Measurements from ENCODE around the gene CSTF2. TPM values are rescaled to one million over a fixed set of nuclear protein-coding genes. Genes with fewer than 3 reads are reported as not detected.

Gene CSTF2
- total RNA-seq, 1 experiment from 2014 or later, result 19.5 TPM

DNA sequence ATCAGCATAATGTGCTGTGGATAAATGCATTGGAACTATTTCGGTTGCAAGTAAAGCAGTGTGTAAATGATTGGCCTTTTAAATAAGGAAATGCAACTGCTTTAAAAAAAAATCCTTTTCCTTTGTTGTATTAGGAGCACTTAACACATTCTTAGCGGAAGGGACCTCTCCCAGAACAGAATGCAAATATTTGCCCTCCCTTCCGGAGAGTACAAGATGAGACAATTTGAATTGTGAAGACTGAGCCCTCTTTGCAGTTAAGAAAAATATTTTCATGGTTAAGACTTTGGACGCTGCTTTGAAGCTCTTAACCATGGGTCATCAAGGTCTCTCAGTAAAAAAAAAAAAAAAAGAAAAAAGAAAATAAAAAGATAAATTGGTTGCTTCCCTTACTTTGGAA, 63.5 kb downstream of the CSTF2 start:
- H3K4me2 ChIP-seq (ENCODE audit: low read depth, low read length, poor library complexity, severe bottlenecking), result no peak overlapping the region
- H3K9ac ChIP-seq (ENCODE audit: low read length), result no peak overlapping the region
- H3K36me3 ChIP-seq (ENCODE audit: insufficient read depth, low read length), result no peaks in the 10 kb centered on the region
- H4K20me1 ChIP-seq (ENCODE audit: insufficient read depth, low read depth, low read length), result no peaks in the 10 kb centered on the region
- H3K4me1 ChIP-seq (ENCODE audit: low read length), result no peaks in the 10 kb centered on the region
- H3K79me2 ChIP-seq (ENCODE audit: low read length), result no peaks in the 10 kb centered on the region
- H3K4me3 ChIP-seq (ENCODE audit: low read length), result no peak overlapping the region
- DNase-seq, result no peak
- H2AFZ ChIP-seq (ENCODE audit: low read length), result no peak overlapping the region
- H3K27me3 ChIP-seq (ENCODE audit: low read length), result no peaks in the 10 kb centered on the region
- no peaks in the 10 kb centered on the region for H3K9me2 ChIP-seq (replicated peaks; ENCODE audit: insufficient read depth, low read length)
- H3K27ac ChIP-seq (ENCODE audit: low read length), result no peak overlapping the region
- H3K9me3 ChIP-seq (ENCODE audit: low read length), result no peaks in the 10 kb centered on the region

Small RNAs within 50 kb of the gene (small RNA-seq; reads per million reads assigned to genes)
- 0.20 reads per million for gene RF00411

Other genes with a start within 250 kb of the CSTF2 start
- not detected in 2 replicates for gene TNMD, start 235.5 kb upstream of the CSTF2 start, total RNA-seq (2014; rRNA removed; shearing (Covaris generic); ENCODE audit: low replicate concordance)
- not detected in 2 replicates for gene TSPAN6, start 183.6 kb upstream of the CSTF2 start, total RNA-seq (2014; rRNA removed; shearing (Covaris generic); ENCODE audit: low replicate concordance)
- not detected in 2 replicates for gene SRPX2, start 176.2 kb upstream of the CSTF2 start, total RNA-seq (2014; rRNA removed; shearing (Covaris generic); ENCODE audit: low replicate concordance)
- 0.30 and 1.2 TPM in 2 replicates for gene SYTL4, start 88.3 kb upstream of the CSTF2 start, total RNA-seq (2014; rRNA removed; shearing (Covaris generic); ENCODE audit: low replicate concordance)
- not detected in 2 replicates for gene NOX1, start 54.0 kb downstream of the CSTF2 start, total RNA-seq (2014; rRNA removed; shearing (Covaris generic); ENCODE audit: low replicate concordance)
- gene XKRX, start 108.5 kb downstream of the CSTF2 start, total RNA-seq (2014; rRNA removed; shearing (Covaris generic); ENCODE audit: low replicate concordance), result not detected in 2 replicates
- not detected in 2 replicates for gene ARL13A, start 149.3 kb downstream of the CSTF2 start, total RNA-seq (2014; rRNA removed; shearing (Covaris generic); ENCODE audit: low replicate concordance)
- gene TRMT2B, start 231.7 kb downstream of the CSTF2 start, total RNA-seq (2014; rRNA removed; shearing (Covaris generic); ENCODE audit: low replicate concordance), result 11.3 and 11.6 TPM in 2 replicates